Astrocyte (in vitro differentiated cells and primary cell): ENCODE results near the gene ALPL. TPM values are rescaled to one million over a fixed set of nuclear protein-coding genes. Genes with fewer than 3 reads are reported as not detected.

ENCODE experiments used
- DNase-seq: peaks from one replicate; pipeline ENCODE4 v3.0.0-alpha.2; 2010; ENCODE audit warnings: low read depth
- FAIRE-seq: peaks from 2 replicates; lab custom pipeline; 2011; peaks lifted over from hg19 to GRCh38; lab: Jason Lieb, UNC
- H2AFZ ChIP-seq: 2 replicates; pipeline ENCODE4 v1.6.0; 2012; ENCODE audit warnings: low read depth, low read length, inconsistent platforms
- H3K27ac ChIP-seq: 2 replicates; pipeline ENCODE4 v1.5.1; 2011; ENCODE audit warnings: low read depth, low read length, inconsistent platforms
- H3K27me3 ChIP-seq: 2 replicates; pipeline ENCODE4 v1.6.0; 2011; ENCODE audit warnings: low read length, inconsistent platforms; ENCODE audit not compliant: insufficient read depth
- H3K36me3 ChIP-seq: 2 replicates; pipeline ENCODE4 v1.5.1; 2011; ENCODE audit warnings: low read length, inconsistent platforms; ENCODE audit not compliant: insufficient read depth
- H3K4me1 ChIP-seq: 2 replicates; pipeline ENCODE4 v1.5.1; 2011; ENCODE audit warnings: low read length, inconsistent platforms; ENCODE audit not compliant: insufficient read depth
- H3K4me2 ChIP-seq: 2 replicates; pipeline ENCODE4 v1.6.0; 2012; ENCODE audit warnings: low read length, inconsistent platforms
- H3K4me3 ChIP-seq: 2 replicates; pipeline ENCODE4 v1.5.1; 2011; ENCODE audit warnings: low read depth, mild to moderate bottlenecking, low read length, inconsistent platforms; ENCODE audit not compliant: insufficient read depth
- H3K79me2 ChIP-seq: 2 replicates; pipeline ENCODE4 v1.6.0; 2012; ENCODE audit warnings: mild to moderate bottlenecking, low read length, inconsistent platforms; ENCODE audit not compliant: insufficient read depth
- H3K9ac ChIP-seq: 2 replicates; pipeline ENCODE4 v1.6.0; 2012; ENCODE audit warnings: mild to moderate bottlenecking, low read length, inconsistent platforms
- H3K9me3 ChIP-seq: 2 replicates; pipeline ENCODE4 v1.5.1; 2012; ENCODE audit warnings: low read depth, mild to moderate bottlenecking, low read length, inconsistent platforms; ENCODE audit not compliant: insufficient read depth
- H4K20me1 ChIP-seq: 2 replicates; pipeline ENCODE4 v1.6.0; 2012; ENCODE audit warnings: low read length, inconsistent platforms; ENCODE audit not compliant: insufficient read depth
- H3K27ac Mint-ChIP-seq: one replicate; pipeline ENCODE4 v1.8.0; 2021; ENCODE audit warnings: mild to moderate bottlenecking, mixed read lengths; ENCODE audit not compliant: unreplicated experiment
- H3K27me3 Mint-ChIP-seq: one replicate; pipeline ENCODE4 v1.8.0; 2021; ENCODE audit warnings: low read depth, mixed read lengths; ENCODE audit not compliant: unreplicated experiment
- H3K36me3 Mint-ChIP-seq: one replicate; pipeline ENCODE4 v1.8.0; 2021; ENCODE audit warnings: low read depth, mixed read lengths; ENCODE audit not compliant: unreplicated experiment
- H3K4me1 Mint-ChIP-seq: one replicate; pipeline ENCODE4 v1.8.0; 2021; ENCODE audit warnings: low read depth, mixed read lengths; ENCODE audit not compliant: unreplicated experiment
- H3K4me3 Mint-ChIP-seq: one replicate; pipeline ENCODE4 v1.8.0; 2021; ENCODE audit warnings: mild to moderate bottlenecking, moderate library complexity, mixed read lengths; ENCODE audit not compliant: unreplicated experiment
- H3K9me3 Mint-ChIP-seq: one replicate; pipeline ENCODE4 v1.8.0; 2021; ENCODE audit warnings: mild to moderate bottlenecking, mixed read lengths; ENCODE audit not compliant: unreplicated experiment
- EZH2 ChIP-seq: IDR thresholded peaks from 2 replicates; pipeline ENCODE4 v1.6.1; 2012; ENCODE audit warnings: mild to moderate bottlenecking, low read length, inconsistent platforms; ENCODE audit not compliant: insufficient read depth
- total RNA-seq: library from RNA; stranded (reverse); gene quantifications from 2 replicates; pipeline ENCODE4 v1.2.1, GENCODE V29; 2021
- TF ChIP-seq, protein P1 (sequence below): IDR thresholded peaks from 2 replicates; pipeline ENCODE4 v1.5.1; 2011; ENCODE audit warnings: low read depth, mild to moderate bottlenecking, inconsistent platforms, low read length, moderate library complexity; ENCODE audit not compliant: insufficient read depth

ALPL gene
- total RNA-seq, 1 donor from 2014 or later: 24.3 TPM

- H4K20me1 ChIP-seq: peaks cover 5% of the 10 kb centered on the region
- TF ChIP-seq, protein P1, sequence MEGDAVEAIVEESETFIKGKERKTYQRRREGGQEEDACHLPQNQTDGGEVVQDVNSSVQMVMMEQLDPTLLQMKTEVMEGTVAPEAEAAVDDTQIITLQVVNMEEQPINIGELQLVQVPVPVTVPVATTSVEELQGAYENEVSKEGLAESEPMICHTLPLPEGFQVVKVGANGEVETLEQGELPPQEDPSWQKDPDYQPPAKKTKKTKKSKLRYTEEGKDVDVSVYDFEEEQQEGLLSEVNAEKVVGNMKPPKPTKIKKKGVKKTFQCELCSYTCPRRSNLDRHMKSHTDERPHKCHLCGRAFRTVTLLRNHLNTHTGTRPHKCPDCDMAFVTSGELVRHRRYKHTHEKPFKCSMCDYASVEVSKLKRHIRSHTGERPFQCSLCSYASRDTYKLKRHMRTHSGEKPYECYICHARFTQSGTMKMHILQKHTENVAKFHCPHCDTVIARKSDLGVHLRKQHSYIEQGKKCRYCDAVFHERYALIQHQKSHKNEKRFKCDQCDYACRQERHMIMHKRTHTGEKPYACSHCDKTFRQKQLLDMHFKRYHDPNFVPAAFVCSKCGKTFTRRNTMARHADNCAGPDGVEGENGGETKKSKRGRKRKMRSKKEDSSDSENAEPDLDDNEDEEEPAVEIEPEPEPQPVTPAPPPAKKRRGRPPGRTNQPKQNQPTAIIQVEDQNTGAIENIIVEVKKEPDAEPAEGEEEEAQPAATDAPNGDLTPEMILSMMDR: no peak
- peaks cover 19% of the 10 kb centered on the region for H3K27me3 ChIP-seq
- H2AFZ ChIP-seq: no peak overlapping the region
- H3K27ac ChIP-seq: no peak overlapping the region
- Mint-ChIP-seq H3K4me3 (no peak overlapping the region), H3K4me1 (no peaks in the 10 kb centered on the region), H3K27me3 (peaks cover 50% of the 10 kb centered on the region), H3K36me3 (peaks cover 3% of the 10 kb centered on the region), H3K27ac (no peak overlapping the region), H3K9me3 (no peaks in the 10 kb centered on the region)
- H3K79me2 ChIP-seq: no peaks in the 10 kb centered on the region
- H3K4me2 ChIP-seq: no peak overlapping the region
- H3K9ac ChIP-seq: no peak overlapping the region
- no peaks in the 10 kb centered on the region for H3K9me3 ChIP-seq
- H3K36me3 ChIP-seq: no peaks in the 10 kb centered on the region
- no peaks in the 10 kb centered on the region for H3K4me1 ChIP-seq
- FAIRE-seq (no peak), DNase-seq (no peak)
- H3K4me3 ChIP-seq: no peak overlapping the region
These were observed 108.0 kb downstream of the ALPL start for GRCh38 chr1:21617126-21617738.

DNA sequence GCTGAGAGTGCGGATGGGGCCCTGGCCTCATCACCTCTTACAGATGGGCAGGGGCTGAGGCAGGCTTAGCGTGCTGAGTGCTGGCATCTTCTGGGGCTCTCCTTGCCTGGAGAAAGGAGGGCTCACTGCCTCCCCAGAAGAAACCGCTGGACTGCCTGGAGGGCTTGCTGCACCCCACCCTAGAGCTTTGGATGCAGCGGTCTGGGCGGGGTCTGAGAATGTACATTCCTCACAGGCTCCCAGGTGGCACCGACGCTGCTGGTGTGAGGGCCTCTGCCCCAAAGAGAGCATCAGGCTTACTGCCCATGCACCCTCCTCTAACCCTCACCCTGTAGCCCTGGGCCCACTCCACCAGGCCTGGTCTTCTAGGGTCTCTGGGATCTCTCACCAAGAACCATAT, 108.8 kb downstream of the ALPL start:
- H3K27ac ChIP-seq: no peak overlapping the region
- no peak overlapping the region for H3K27ac Mint-ChIP-seq
- no peak overlapping the region for H2AFZ ChIP-seq
- peaks cover 45% of the 10 kb centered on the region for H3K27me3 Mint-ChIP-seq
- H3K79me2 ChIP-seq: no peaks in the 10 kb centered on the region
- no peaks in the 10 kb centered on the region for H3K36me3 ChIP-seq
- no peak for DNase-seq
- no peak for TF ChIP-seq EZH2
- TF ChIP-seq, protein P1: no peak
- no peak overlapping the region for H3K9ac ChIP-seq
- no peak overlapping the region for H3K4me2 ChIP-seq
- H3K4me1 Mint-ChIP-seq: no peaks in the 10 kb centered on the region
- peaks cover 5% of the 10 kb centered on the region for H4K20me1 ChIP-seq
- H3K4me1 ChIP-seq: no peaks in the 10 kb centered on the region
- H3K4me3 ChIP-seq: no peak overlapping the region
- peaks cover 19% of the 10 kb centered on the region for H3K27me3 ChIP-seq
- H3K4me3 Mint-ChIP-seq: no peak overlapping the region
- no peak for FAIRE-seq
- H3K36me3 Mint-ChIP-seq: peaks cover 3% of the 10 kb centered on the region
- no peaks in the 10 kb centered on the region for H3K9me3 Mint-ChIP-seq
- no peaks in the 10 kb centered on the region for H3K9me3 ChIP-seq

- no peak overlapping the region for H3K4me3 Mint-ChIP-seq
- H3K36me3 Mint-ChIP-seq: peaks cover 3% of the 10 kb centered on the region
- H3K27me3 Mint-ChIP-seq: peaks cover 40% of the 10 kb centered on the region
- Histone ChIP-seq H3K9ac (no peak overlapping the region), H3K9me3 (no peaks in the 10 kb centered on the region), H3K4me2 (no peak overlapping the region), H3K4me3 (no peak overlapping the region), H3K36me3 (no peaks in the 10 kb centered on the region), H3K4me1 (no peaks in the 10 kb centered on the region), H2AFZ (no peak overlapping the region), H3K79me2 (no peaks in the 10 kb centered on the region), H3K27me3 (peaks cover 16% of the 10 kb centered on the region), H4K20me1 (peaks cover 5% of the 10 kb centered on the region), H3K27ac (no peak overlapping the region)
- H3K4me1 Mint-ChIP-seq: peaks cover under 1% of the 10 kb centered on the region
- no peak for FAIRE-seq
- no peaks in the 10 kb centered on the region for H3K9me3 Mint-ChIP-seq
- no peak for TF ChIP-seq EZH2
- TF ChIP-seq, protein P1: no peak
- H3K27ac Mint-ChIP-seq: no peak overlapping the region
- DNase-seq: no peak
These were observed 109.5 kb downstream of the ALPL start for GRCh38 chr1:21618561-21619374.
